ENCODE results near the gene LMF1. TPM values are rescaled to one million over a fixed set of nuclear protein-coding genes. Genes with fewer than 3 reads are reported as not detected.

LMF1 gene
- total RNA-seq, 4 donors from 2014 or later = 21.8 to 47.9 (median 36.0) TPM

GRCh38 chr16:998211-998610 lies 27.4 kb upstream of the LMF1 start:
- no peak overlapping the region for H3K27ac ChIP-seq
- no peak for DNase-seq
- no peak overlapping the region for H3K4me3 ChIP-seq
- intact Hi-C loops (cut with DNase I; ENCODE audit: low total_unique reads) = no loop called here
- H3K9me3 ChIP-seq = peaks cover 0 to 14% of the 10 kb centered on the region in 2 donors
- TF ChIP-seq POLR2A (IDR thresholded peaks at IDR 0.05) (no peak), CTCF (IDR thresholded peaks at IDR 0.05) (no peak)
- H3K27me3 ChIP-seq = peaks cover 0 to 6% of the 10 kb centered on the region in 2 donors
- no peaks in the 10 kb centered on the region for H3K4me1 ChIP-seq
- H3K36me3 ChIP-seq = no peaks in the 10 kb centered on the region

GRCh38 chr16:997440-998051 lies 26.8 kb upstream of the LMF1 start:
- H3K27ac ChIP-seq = no peak overlapping the region
- intact Hi-C loops (cut with DNase I; ENCODE audit: low total_unique reads) = no loop called here
- H3K27me3 ChIP-seq = peaks cover 0 to 6% of the 10 kb centered on the region in 2 donors

GRCh38 chr16:996681-997080 lies 25.9 kb upstream of the LMF1 start:
- H3K4me3 ChIP-seq = no peak overlapping the region
- peaks cover 0 to 6% of the 10 kb centered on the region in 2 donors for H3K27me3 ChIP-seq
- H3K4me1 ChIP-seq = no peaks in the 10 kb centered on the region
- no peak overlapping the region for H3K27ac ChIP-seq
- TF ChIP-seq POLR2A (IDR thresholded peaks at IDR 0.05) = no peak
- TF ChIP-seq CTCF (IDR thresholded peaks at IDR 0.05) = no peak
- no peaks in the 10 kb centered on the region for H3K36me3 ChIP-seq
- intact Hi-C loops (cut with DNase I; ENCODE audit: low total_unique reads) = no loop called here
- DNase-seq = no peak
- peaks cover 0 to 14% of the 10 kb centered on the region in 2 donors for H3K9me3 ChIP-seq

More at GRCh38 chr16:997440-998051, 26.8 kb upstream of the LMF1 start:
- H3K4me1 ChIP-seq = no peaks in the 10 kb centered on the region
- TF ChIP-seq CTCF (IDR thresholded peaks at IDR 0.05) = no peak
- TF ChIP-seq POLR2A (IDR thresholded peaks at IDR 0.05) = no peak
- no peaks in the 10 kb centered on the region for H3K36me3 ChIP-seq
- H3K4me3 ChIP-seq = no peak overlapping the region
- H3K9me3 ChIP-seq = peaks cover 0 to 14% of the 10 kb centered on the region in 2 donors
- DNase-seq = peak in 1 of 2 donors; percentile 55

- no peak overlapping the region for H3K27ac ChIP-seq
- no peaks in the 10 kb centered on the region for H3K36me3 ChIP-seq
- intact Hi-C loops (cut with DNase I; ENCODE audit: low total_unique reads) = no loop called here
- peaks cover 0 to 6% of the 10 kb centered on the region in 2 donors for H3K27me3 ChIP-seq
- H3K4me1 ChIP-seq = no peaks in the 10 kb centered on the region
- peaks cover 0 to 14% of the 10 kb centered on the region in 2 donors for H3K9me3 ChIP-seq
- DNase-seq = no peak
- TF ChIP-seq POLR2A (IDR thresholded peaks at IDR 0.05) = no peak
- TF ChIP-seq CTCF (IDR thresholded peaks at IDR 0.05) = no peak
- H3K4me3 ChIP-seq = no peak overlapping the region
Observed at GRCh38 chr16:995783-996182, 25.0 kb upstream of the LMF1 start.

GRCh38 chr16:995087-995486 lies 24.3 kb upstream of the LMF1 start:
- intact Hi-C loops (cut with DNase I; ENCODE audit: low total_unique reads) = no loop called here
- peaks cover 0 to 6% of the 10 kb centered on the region in 2 donors for H3K27me3 ChIP-seq

More at GRCh38 chr16:995087-995486, 24.3 kb upstream of the LMF1 start:
- Histone ChIP-seq H3K4me3 (no peak overlapping the region), H3K9me3 (peaks cover 0 to 14% of the 10 kb centered on the region in 2 donors), H3K4me1 (no peaks in the 10 kb centered on the region), H3K36me3 (no peaks in the 10 kb centered on the region), H3K27ac (no peak overlapping the region)
- TF ChIP-seq CTCF (IDR thresholded peaks at IDR 0.05) = no peak
- no peak for TF ChIP-seq POLR2A (IDR thresholded peaks at IDR 0.05)
- no peak for DNase-seq
